Kidney epithelial cell (primary cell): ENCODE results near the gene LMF1. TPM values are rescaled to one million over a fixed set of nuclear protein-coding genes. Genes with fewer than 3 reads are reported as not detected.

Experiments used
- DNase-seq: peaks from one replicate; pipeline ENCODE4 v3.0.0-alpha.2; 2010; ENCODE audit warnings: low read depth
- H3K27me3 ChIP-seq: 2 replicates; pipeline ENCODE4 v1.6.0; 2011; ENCODE audit warnings: low read length; ENCODE audit not compliant: control insufficient read depth, insufficient read depth
- H3K36me3 ChIP-seq: 2 replicates; pipeline ENCODE4 v1.5.1; 2011; ENCODE audit warnings: low read length; ENCODE audit not compliant: control insufficient read depth, insufficient read depth
- H3K4me3 ChIP-seq: 2 replicates; pipeline ENCODE4 v1.5.1; 2011; ENCODE audit warnings: low read depth, mild to moderate bottlenecking, control low read depth, low read length
- CTCF ChIP-seq: IDR thresholded peaks from 2 replicates; pipeline ENCODE4 v1.5.1; 2011; ENCODE audit warnings: mild to moderate bottlenecking, moderate library complexity, low read length, control low read depth, inconsistent platforms; ENCODE audit not compliant: insufficient read depth, poor library complexity, severe bottlenecking
- total RNA-seq: library from RNA; depleted of rRNA; stranded (reverse); fragments of >200 nt; gene quantifications from 2 replicates; pipeline ENCODE4 v1.2.3, GENCODE V29; 2015

The LMF1 gene
- total RNA-seq, 1 donor from 2014 or later, result 26.3 TPM

DNA sequence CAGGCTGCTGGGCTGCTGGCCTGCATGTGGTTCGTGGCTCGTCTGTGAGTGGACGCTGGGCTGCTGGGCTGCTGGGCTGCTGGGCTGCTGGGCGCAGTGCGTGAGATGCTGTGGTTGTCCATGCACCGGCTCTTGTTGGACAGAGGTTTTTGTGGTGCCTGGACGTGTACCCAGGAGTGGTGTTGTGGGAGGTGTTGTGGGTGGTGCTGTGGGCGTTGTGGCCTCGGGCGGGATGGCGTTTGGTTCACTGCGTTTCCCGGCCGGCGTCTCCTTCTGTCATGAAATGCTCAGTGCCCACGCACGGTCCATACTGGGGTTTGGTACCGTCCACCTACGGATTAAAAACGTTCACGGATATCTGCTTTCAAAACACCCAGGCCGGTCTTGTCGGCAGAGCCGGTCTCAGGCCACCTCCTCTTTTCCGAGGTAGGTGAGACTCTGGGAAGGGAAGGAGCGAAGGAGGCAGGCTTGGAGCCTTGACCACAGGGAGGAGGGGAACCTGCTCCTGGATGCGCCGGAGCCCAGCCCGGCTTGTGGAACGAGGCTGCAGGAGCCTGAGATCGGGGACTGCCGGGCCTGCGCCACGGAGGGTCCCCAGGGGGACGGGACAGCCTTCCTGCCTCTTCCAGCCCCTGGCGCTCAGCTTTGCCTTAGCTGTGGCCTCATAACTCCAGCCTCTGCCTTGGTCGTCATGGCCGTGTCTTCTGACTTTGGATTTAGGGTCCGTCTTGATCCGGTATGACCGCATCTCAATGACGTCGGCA is 140.5 kb downstream of the LMF1 start:
- peaks cover 22% of the 10 kb centered on the region for H3K27me3 ChIP-seq
- no peak for DNase-seq
- no peak overlapping the region for H3K4me3 ChIP-seq
- no peak for TF ChIP-seq CTCF
- no peaks in the 10 kb centered on the region for H3K36me3 ChIP-seq

- peaks cover 30% of the 10 kb centered on the region for H3K27me3 ChIP-seq
- no peak for TF ChIP-seq CTCF
- no peak for DNase-seq
- H3K36me3 ChIP-seq, result no peaks in the 10 kb centered on the region
- no peak overlapping the region for H3K4me3 ChIP-seq
Measured at GRCh38 chr16:828891-829290, 141.9 kb downstream of the LMF1 start.

GRCh38 chr16:827513-827912 is 143.3 kb downstream of the LMF1 start:
- H3K27me3 ChIP-seq, result peaks cover 18% of the 10 kb centered on the region
- no peaks in the 10 kb centered on the region for H3K36me3 ChIP-seq
- no peak for TF ChIP-seq CTCF
- DNase-seq, result no peak
- H3K4me3 ChIP-seq, result no peak overlapping the region

DNA sequence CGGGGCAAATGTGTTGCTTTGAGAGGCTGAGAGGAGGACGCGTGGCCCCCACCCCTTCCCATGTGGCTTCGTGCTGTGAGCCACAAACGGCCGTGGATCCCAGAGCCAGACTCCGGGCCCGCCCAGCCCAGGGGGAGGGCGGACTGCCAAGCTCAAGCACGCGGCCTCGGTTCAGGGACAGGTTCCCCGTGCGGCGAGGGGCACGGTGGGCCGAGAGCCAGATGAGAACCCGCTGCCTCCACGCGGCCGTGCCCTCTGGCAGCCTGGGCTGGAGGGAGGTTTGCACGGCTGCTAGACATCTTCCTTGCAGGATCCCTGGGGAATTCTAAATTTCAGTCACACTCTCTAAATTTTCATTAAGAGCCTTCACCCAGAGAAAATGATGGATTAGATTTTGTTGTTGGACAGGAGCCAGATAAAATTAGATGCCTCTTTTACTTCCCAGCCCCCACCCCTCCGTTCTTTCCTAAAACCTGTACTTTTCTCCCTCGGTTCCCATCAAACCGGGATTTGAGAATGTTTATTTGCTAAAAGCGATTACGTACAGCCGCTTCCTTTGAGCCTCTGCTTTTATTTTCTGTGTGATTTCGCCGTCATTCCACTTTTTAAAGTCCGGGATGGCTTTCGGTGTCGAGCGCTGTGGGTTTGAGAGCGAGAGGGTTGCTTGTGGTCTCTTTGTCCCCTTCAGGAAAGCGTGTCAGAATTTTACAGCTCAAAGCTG is 145.3 kb downstream of the LMF1 start:
- H3K4me3 ChIP-seq, result no peak overlapping the region
- no peak for TF ChIP-seq CTCF
- H3K27me3 ChIP-seq, result peaks cover 15% of the 10 kb centered on the region
- no peaks in the 10 kb centered on the region for H3K36me3 ChIP-seq
- no peak for DNase-seq

DNA sequence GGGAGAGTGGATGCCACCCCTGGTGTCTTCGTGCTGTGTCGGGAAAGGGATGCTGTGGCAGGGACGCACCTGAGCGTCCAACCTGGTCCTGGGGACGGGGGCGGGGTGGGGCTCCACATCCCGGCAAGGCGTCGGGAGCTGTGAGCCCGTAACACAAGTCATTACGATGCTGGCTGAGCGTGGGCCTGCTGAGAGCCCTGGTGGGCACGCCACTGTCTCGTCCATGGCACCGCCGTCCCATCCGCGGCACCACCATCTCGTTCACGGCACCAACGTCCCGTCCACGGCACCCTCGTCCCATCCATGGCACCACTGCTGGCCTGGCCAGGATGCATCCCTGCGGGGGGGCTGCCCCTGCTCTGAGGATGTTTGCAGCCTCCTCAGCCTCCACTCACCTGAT is 146.2 kb downstream of the LMF1 start:
- no peak for TF ChIP-seq CTCF
- Histone ChIP-seq H3K4me3 (no peak overlapping the region), H3K36me3 (no peaks in the 10 kb centered on the region), H3K27me3 (peaks cover 15% of the 10 kb centered on the region)
- no peak for DNase-seq
